Peyer's patch (tissue), 4 donors: ENCODE results near the gene DOCK4.

Experiments used
- CTCF ChIP-seq, 6 experiments: fragments of 450-650 bp in 4 of 6; fragments of 200-600 bp in 2 of 6; sonication (generic) in 1 of 6; IDR thresholded peaks; one replicate each; pipeline ENCODE4 v1.5.1; 2017 to 2019; ENCODE audit warnings: antibody characterized with exemption in 6 of 6, mild to moderate bottlenecking in 3 of 6, moderate library complexity in 1 of 6
- POLR2A ChIP-seq, 2 donors: fragments of 450-650 bp; IDR thresholded peaks; one replicate each; pipeline ENCODE4 v1.5.1; 2017; ENCODE audit warnings: antibody characterized with exemption in 2 of 2, mild to moderate bottlenecking in 2 of 2, moderate library complexity in 2 of 2

- TF ChIP-seq CTCF (IDR thresholded peaks at IDR 0.05) (no peak), POLR2A (IDR thresholded peaks at IDR 0.05) (no peak)
These were observed 45.4 kb downstream of the DOCK4 start for GRCh38 chr7:112160771-112161150.
